Esophagus (tissue), 2 donors: ENCODE measurements around the gene TMTC4. TPM values are rescaled to one million over a fixed set of nuclear protein-coding genes. Genes with fewer than 3 reads are reported as not detected.
A peak's percentile ranks its signal among the peaks of the same experiment; 100 is the strongest.
"Not testable (repeated sequence)": the region's sequence is repeated elsewhere in the genome, so short reads cannot be mapped to it uniquely, and the experiment has no call there.

ENCODE experiments used
- H3K27ac ChIP-seq, 2 donors: one replicate each; pipeline ENCODE4 v1.5.1; 2013; ENCODE audit warnings: low read depth in 2 of 2, mild to moderate bottlenecking in 2 of 2, inconsistent platforms in 1 of 2, low read length in 1 of 2, moderate library complexity in 1 of 2
- H3K27me3 ChIP-seq, 2 donors: one replicate each; pipeline ENCODE4 v1.6.1; 2013; ENCODE audit warnings: low read length in 2 of 2, control low read depth in 1 of 2, mild to moderate bottlenecking in 1 of 2; ENCODE audit not compliant: insufficient read depth in 2 of 2, control insufficient read depth in 1 of 2
- H3K36me3 ChIP-seq, 2 donors: one replicate each; pipeline ENCODE4 v1.6.1; 2013; ENCODE audit warnings: low read length in 1 of 2; ENCODE audit not compliant: control insufficient read depth in 2 of 2, insufficient read depth in 2 of 2
- H3K4me1 ChIP-seq, 2 donors: one replicate each; pipeline ENCODE4 v1.6.1; 2013; ENCODE audit warnings: low read length in 1 of 2; ENCODE audit not compliant: control insufficient read depth in 2 of 2, insufficient read depth in 2 of 2
- H3K4me3 ChIP-seq, 2 donors: one replicate each; pipeline ENCODE4 v1.5.1; 2013; ENCODE audit warnings: low read length in 2 of 2, mild to moderate bottlenecking in 2 of 2, low read depth in 1 of 2, moderate library complexity in 1 of 2
- H3K9me3 ChIP-seq, 2 donors: one replicate each; pipeline ENCODE4 v1.6.1; 2013; ENCODE audit warnings: mild to moderate bottlenecking in 2 of 2, low read depth in 1 of 2, low read length in 1 of 2, moderate library complexity in 1 of 2; ENCODE audit not compliant: control insufficient read depth in 2 of 2, insufficient read depth in 1 of 2
- WGBS, 2 donors: extraction: QIAGEN DNeasy Blood & Tissue Kit; methylation state at CpG; one replicate each; pipeline ENCODE4 v1.1.7; 2013; 5-methylcytosine and 5-hydroxymethylcytosine counted together
- polyA plus RNA-seq, 2 donors: library from polyadenylated mRNA; stranded (reverse); fragments of 200-250 nt; gene quantifications; one replicate each; pipeline ENCODE4 v1.2.3, GENCODE V29; 2013
- donor health status: healthy with polysubstance abuse.
- donor health status: Bipolar disorder and iron deficiency.

Gene TMTC4
- polyA plus RNA-seq, 2 donors: 4.4 to 5.5 TPM

- H3K4me1 ChIP-seq: no peaks in the 10 kb centered on the region
- H3K27ac ChIP-seq: no peak overlapping the region
- H3K4me3 ChIP-seq: no peak overlapping the region
- WGBS, 2 donors: 45 to 66% methylated on average over 12 of the region's 12 CpGs
- H3K27me3 ChIP-seq: no peaks in the 10 kb centered on the region
- no peaks in the 10 kb centered on the region for H3K36me3 ChIP-seq
- peaks cover 0 to 6% of the 10 kb centered on the region in 2 donors for H3K9me3 ChIP-seq
Measured at GRCh38 chr13:100694722-100695508, 20.3 kb upstream of the TMTC4 start.

GRCh38 chr13:100689191-100689590 lies 14.6 kb upstream of the TMTC4 start:
- Histone ChIP-seq H3K9me3 (peaks cover 0 to 7% of the 10 kb centered on the region in 2 donors), H3K4me3 (no peak overlapping the region), H3K36me3 (no peaks in the 10 kb centered on the region), H3K27me3 (no peaks in the 10 kb centered on the region), H3K27ac (no peak overlapping the region), H3K4me1 (no peaks in the 10 kb centered on the region)
- WGBS, 2 donors: 70 to 71% methylated on average over 1 of the region's 1 CpG

- Histone ChIP-seq H3K27ac (no peak overlapping the region), H3K27me3 (no peaks in the 10 kb centered on the region), H3K36me3 (no peaks in the 10 kb centered on the region), H3K9me3 (no peaks in the 10 kb centered on the region), H3K4me1 (no peaks in the 10 kb centered on the region), H3K4me3 (no peak overlapping the region)
- 79 to 85% methylated on average over 3 of the region's 3 CpGs for WGBS, 2 donors
Measured at GRCh38 chr13:100680131-100680530, 5.5 kb upstream of the TMTC4 start.

GRCh38 chr13:100677128-100677527 lies 2.5 kb upstream of the TMTC4 start:
- WGBS, 2 donors: 96% methylated on average over 5 of the region's 5 CpGs
- H3K27me3 ChIP-seq, H3K36me3 ChIP-seq, H3K9me3 ChIP-seq, H3K4me3 ChIP-seq, H3K27ac ChIP-seq, H3K4me1 ChIP-seq: not testable (repeated sequence)

- peak overlapping the region; percentile 41 to 67 for H3K4me3 ChIP-seq
- H3K27ac ChIP-seq: no peak overlapping the region
Measured at GRCh38 chr13:100675661-100676129, 1.1 kb upstream of the TMTC4 start.

DNA sequence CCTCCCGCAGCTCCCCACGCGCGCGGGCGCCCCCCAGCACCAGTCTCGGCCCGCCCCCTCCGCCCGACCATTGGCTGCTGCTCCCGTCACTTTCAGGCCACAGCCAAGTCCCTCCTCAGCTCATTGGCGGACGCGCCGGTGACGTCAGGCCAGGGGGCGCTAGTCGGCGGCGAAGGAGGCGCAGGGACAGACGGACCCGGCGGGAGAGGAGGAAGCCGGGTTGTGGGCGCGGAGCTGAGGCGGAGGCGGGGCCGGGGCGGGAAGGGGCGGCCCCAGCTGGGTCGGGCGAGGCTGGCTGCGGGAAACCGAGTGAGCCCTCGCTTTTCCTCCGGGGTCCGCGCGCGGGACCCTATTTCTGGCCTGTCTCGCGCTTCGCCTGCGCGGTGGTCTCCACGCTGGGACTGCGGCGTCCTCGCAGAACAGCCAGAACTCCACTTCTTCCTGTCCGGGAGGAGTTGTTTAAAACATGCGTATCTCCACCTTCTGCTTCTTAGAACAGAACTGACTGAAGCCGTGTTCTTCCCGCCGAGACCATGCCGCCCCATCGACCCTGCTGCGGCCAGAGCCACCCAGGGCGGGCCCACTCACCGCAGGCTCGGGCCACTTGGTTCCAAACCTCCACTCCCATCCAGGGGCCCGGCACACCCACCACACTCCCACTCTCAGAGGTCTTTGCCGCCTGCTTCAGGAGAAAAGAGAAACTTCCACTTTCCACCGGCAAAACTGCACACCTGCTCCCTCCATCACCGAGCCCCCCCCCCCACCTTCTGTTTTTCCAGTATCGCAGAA lies 471 bp upstream of the TMTC4 start:
- WGBS, 2 donors: 0% methylated on average over 47 to 67 of the region's 67 CpGs
- H3K4me3 ChIP-seq: peak overlapping the region; percentile 67 to 80
- H3K36me3 ChIP-seq: no peaks in the 10 kb centered on the region
- H3K4me1 ChIP-seq: peaks cover 0 to 5% of the 10 kb centered on the region in 2 donors
- H3K9me3 ChIP-seq: no peaks in the 10 kb centered on the region
- no peaks in the 10 kb centered on the region for H3K27me3 ChIP-seq
- H3K27ac ChIP-seq: peak overlapping the region; percentile 87 to 88

More at GRCh38 chr13:100675661-100676129, 1.1 kb upstream of the TMTC4 start:
- Histone ChIP-seq H3K9me3 (no peaks in the 10 kb centered on the region), H3K4me1 (peaks cover 0 to 5% of the 10 kb centered on the region in 2 donors), H3K27me3 (no peaks in the 10 kb centered on the region), H3K36me3 (no peaks in the 10 kb centered on the region)
- 13 to 17% methylated on average over 15 of the region's 15 CpGs for WGBS, 2 donors

GRCh38 chr13:100673713-100674571 lies 653 bp downstream of the TMTC4 start:
- peaks cover 0 to 5% of the 10 kb centered on the region in 2 donors for H3K4me1 ChIP-seq
- peak overlapping the region; percentile 87 to 88 for H3K27ac ChIP-seq
- peak overlapping the region; percentile 67 to 80 for H3K4me3 ChIP-seq
- no peaks in the 10 kb centered on the region for H3K9me3 ChIP-seq
- H3K27me3 ChIP-seq: no peaks in the 10 kb centered on the region
- WGBS, 2 donors: 0 to 1% methylated on average over 53 to 86 of the region's 86 CpGs
- no peaks in the 10 kb centered on the region for H3K36me3 ChIP-seq

- 32 to 38% methylated on average over 11 of the region's 11 CpGs for WGBS, 2 donors
- Histone ChIP-seq H3K27me3 (no peaks in the 10 kb centered on the region), H3K4me1 (peaks cover 0 to 5% of the 10 kb centered on the region in 2 donors), H3K36me3 (peaks cover 0 to 2% of the 10 kb centered on the region in 2 donors), H3K4me3 (peak overlapping the region; percentile 67 to 80), H3K27ac (peak overlapping the region; percentile 87 to 88), H3K9me3 (no peaks in the 10 kb centered on the region)
Measured at GRCh38 chr13:100673376-100673712, 1.3 kb downstream of the TMTC4 start.
